Inferior parietal cortex (tissue), 1 donor: ENCODE data around the gene USP38.
"Not testable (repeated sequence)": the region's sequence is repeated elsewhere in the genome, so short reads cannot be mapped to it uniquely, and the experiment has no call there.

Experiments
- DNase-seq: peaks from one replicate; pipeline ENCODE4 v3.0.0-alpha.2; 2016; ENCODE audit errors: extremely low spot score

Gene USP38, protein sequence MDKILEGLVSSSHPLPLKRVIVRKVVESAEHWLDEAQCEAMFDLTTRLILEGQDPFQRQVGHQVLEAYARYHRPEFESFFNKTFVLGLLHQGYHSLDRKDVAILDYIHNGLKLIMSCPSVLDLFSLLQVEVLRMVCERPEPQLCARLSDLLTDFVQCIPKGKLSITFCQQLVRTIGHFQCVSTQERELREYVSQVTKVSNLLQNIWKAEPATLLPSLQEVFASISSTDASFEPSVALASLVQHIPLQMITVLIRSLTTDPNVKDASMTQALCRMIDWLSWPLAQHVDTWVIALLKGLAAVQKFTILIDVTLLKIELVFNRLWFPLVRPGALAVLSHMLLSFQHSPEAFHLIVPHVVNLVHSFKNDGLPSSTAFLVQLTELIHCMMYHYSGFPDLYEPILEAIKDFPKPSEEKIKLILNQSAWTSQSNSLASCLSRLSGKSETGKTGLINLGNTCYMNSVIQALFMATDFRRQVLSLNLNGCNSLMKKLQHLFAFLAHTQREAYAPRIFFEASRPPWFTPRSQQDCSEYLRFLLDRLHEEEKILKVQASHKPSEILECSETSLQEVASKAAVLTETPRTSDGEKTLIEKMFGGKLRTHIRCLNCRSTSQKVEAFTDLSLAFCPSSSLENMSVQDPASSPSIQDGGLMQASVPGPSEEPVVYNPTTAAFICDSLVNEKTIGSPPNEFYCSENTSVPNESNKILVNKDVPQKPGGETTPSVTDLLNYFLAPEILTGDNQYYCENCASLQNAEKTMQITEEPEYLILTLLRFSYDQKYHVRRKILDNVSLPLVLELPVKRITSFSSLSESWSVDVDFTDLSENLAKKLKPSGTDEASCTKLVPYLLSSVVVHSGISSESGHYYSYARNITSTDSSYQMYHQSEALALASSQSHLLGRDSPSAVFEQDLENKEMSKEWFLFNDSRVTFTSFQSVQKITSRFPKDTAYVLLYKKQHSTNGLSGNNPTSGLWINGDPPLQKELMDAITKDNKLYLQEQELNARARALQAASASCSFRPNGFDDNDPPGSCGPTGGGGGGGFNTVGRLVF

GRCh38 chr4:143184503-143185252 is at the start of gene USP38:
Gene USP38 (plus strand): TSS chr4:143184917. CDS start chr4:143185451, 534 bp downstream.
- DNase-seq = peak; percentile 91

DNA sequence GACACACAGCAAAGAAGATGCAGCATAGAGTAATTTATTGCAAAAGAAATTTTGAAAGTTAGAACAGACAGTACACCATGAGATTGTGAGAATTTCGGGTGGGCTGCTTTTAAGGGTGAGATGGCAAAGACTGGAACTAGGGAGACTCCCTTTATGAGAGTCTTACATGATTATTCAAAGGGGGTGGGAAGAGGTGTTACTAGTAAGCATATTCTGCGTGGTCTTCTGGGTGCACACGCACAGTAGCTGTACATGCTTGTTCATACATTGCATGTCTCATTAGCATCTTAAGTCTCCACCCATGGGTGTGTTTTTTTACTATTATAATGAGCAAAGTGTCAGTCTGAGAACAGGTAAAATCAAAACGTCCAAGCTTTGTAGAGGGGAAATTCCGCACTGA is 49.4 kb upstream of the USP38 start:
- no peak for DNase-seq

GRCh38 chr4:143140696-143141095 is 44.0 kb upstream of the USP38 start:
- DNase-seq = no peak

GRCh38 chr4:143148521-143148920 is 36.2 kb upstream of the USP38 start:
- DNase-seq = no peak

- no peak for DNase-seq
Observed at GRCh38 chr4:143156853-143157252, 27.9 kb upstream of the USP38 start.

GRCh38 chr4:143163614-143164013 is 21.1 kb upstream of the USP38 start:
- DNase-seq = no peak

DNA sequence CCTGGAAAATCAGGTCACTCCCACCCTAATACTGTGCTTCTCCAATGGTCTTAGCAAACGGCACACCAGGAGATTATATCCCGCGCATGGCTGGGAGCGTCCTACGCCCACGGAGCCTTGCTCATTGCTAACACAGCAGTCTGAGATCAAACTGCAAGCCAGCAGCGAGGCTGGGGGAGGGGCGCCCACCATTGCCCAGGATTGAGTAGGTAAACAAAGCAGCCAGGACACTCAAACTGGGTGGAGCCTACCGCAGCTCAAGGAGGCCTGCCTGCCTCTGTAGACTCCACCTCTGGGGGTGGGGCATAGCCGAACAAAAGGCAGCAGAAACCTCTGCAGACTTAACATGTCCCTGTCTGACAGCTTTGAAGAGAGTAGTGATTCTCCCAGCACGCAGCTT is 18.0 kb upstream of the USP38 start:
- DNase-seq = not testable (repeated sequence)

DNA sequence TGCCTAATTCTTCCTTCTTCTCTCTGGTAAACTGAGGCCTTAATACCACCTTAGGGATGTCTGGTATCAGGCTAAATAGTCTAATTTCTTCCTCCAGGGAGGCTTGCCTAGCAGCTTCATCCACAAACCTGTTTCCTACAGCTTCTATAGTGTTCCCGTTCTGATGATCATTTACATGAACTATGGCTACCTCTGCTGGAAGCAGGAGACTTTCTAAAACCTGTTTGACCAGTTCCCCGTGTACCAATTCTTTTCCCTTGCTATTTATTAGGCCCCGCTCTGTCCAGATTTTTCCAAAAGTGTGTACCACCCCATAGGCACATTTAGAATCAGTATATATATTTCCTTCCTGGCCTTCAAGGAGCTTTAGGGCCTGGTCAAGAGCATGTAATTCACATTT is 5.8 kb upstream of the USP38 start:
- DNase-seq = no peak

GRCh38 chr4:143183513-143184216 is 1.1 kb upstream of the USP38 start:
- DNase-seq = no peak

GRCh38 chr4:143184217-143184502 is 557 bp upstream of the USP38 start:
- no peak for DNase-seq

- no peak for DNase-seq
Observed at GRCh38 chr4:143185253-143186107, 763 bp downstream of the USP38 start.

- no peak for DNase-seq
Observed at GRCh38 chr4:143186212-143186611, 1.5 kb downstream of the USP38 start.

- DNase-seq = peak; percentile 27
Observed at GRCh38 chr4:143186649-143187048, 1.9 kb downstream of the USP38 start.

DNA sequence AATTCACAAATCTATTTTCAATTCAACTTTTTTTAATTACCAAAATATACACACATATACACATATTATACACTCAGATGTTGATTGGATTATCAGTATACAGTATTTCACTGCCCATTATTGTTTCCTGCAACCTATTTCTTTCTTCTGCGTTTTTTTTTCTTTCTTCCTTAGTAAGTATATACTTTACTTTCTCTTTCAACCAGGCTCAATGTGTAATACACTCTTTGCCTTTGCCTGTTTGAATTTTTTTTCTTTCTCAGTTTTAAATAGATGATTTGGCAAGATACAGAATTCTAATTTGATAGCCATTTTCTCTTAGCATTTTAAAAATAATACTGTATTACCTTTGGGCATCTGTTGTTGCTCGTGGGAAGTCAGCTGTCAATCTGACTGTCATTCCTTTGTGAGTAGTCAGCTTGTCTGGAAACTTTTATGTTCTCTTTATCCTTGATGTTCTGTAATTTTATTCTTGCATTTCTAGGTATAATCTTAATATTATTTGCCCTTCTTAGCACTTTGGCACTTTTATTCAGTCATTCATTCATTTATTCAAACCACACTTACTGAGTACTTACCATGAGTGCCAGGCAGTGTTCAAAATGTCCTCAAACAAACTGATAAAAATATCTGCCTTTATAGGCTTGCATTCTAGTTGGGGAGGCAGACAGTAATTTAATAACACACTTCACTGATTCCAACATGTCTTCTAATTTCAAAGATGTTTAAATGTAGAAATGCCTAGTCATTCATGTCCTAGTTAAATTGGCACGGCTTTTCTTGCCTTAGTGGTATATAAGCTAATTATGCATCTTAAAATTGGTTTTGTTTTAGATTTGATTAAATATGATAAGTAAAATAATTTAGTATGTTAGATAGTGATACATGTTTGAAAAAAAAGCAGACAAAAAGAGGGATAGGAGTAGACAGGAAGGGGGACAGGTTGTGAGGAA is 3.7 kb downstream of the USP38 start:
- DNase-seq = no peak

GRCh38 chr4:143189528-143189927 is 4.8 kb downstream of the USP38 start:
- no peak for DNase-seq

DNA sequence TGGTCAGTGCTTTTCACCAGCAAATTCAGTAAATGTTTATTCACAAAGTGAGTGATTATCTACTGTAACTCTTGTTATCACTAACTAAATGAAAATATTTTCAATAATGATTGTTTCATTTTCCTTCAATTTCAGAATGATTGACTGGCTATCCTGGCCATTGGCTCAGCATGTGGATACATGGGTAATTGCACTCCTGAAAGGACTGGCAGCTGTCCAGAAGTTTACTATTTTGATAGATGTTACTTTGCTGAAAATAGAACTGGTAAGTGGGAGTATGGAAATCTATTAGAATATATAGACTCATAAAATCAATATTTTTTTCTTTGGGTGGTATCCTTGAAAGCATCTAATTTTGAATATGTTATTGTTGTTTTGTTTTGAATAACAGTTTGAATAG is 10.9 kb downstream of the USP38 start:
- DNase-seq = no peak

GRCh38 chr4:143196323-143196722 is 11.6 kb downstream of the USP38 start:
- no peak for DNase-seq

DNA sequence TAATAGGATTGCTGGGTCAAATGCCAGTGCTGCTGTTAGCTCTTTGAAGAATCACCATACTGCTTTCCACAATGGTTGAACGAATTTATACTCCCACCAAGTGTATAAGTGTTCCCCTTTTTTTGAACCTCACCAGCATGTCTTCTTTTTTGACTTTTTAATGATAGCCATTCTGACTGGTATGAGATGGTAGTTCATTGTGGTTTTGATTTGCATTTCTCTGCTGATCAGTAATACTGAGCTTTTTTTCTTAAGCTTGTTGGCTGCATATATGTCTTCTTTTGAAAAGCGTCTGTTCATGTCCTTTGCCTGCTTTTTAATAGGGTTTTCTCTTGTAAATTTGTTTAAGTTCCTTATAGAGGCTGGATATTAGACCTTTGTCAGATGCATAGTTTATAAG is 14.8 kb downstream of the USP38 start:
- DNase-seq = no peak

DNA sequence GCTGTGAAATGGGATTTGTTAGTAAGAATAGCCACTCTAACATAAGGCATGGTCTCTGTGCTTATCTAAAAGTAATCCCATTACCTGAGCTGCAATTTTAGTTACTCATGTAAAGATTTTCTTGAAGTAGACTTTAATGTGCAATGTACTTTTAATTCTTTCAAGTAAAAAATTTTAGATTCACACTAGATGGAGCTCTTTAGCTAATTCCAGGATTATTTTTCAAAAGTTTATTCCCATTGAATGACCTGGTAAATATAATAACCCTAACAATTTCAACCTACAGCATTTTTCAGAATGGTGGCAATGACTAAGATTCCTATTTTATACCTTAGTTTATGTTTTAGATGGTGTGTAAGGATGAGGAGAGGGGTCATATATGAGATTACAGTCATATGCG is 18.1 kb downstream of the USP38 start:
- DNase-seq = peak; percentile 50
